ENCODE measurements around the gene ZNF682.
"Not testable (repeated sequence)": the region's sequence is repeated elsewhere in the genome, so short reads cannot be mapped to it uniquely, and the experiment has no call there.

The ZNF682 gene

DNA sequence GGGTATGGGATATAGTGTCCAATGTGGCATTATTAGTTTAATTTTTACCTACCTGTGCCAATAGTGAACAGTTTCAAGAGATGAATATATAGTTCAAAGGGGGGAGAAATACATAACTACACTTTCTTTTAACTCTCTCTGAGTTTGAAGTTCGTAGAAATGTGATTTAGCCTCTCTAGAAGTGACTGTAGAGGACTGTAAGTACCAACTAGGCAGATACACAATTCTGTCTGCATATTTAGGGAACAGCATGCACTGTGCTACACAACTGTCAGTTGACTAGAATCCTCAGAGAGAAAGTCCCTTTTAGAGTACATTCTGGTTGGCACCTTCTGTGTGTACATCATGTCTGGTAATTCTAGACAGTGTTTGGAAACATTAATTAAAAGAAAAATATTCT, 21.0 kb upstream of the ZNF682 start:
- TF ChIP-seq, protein P1, sequence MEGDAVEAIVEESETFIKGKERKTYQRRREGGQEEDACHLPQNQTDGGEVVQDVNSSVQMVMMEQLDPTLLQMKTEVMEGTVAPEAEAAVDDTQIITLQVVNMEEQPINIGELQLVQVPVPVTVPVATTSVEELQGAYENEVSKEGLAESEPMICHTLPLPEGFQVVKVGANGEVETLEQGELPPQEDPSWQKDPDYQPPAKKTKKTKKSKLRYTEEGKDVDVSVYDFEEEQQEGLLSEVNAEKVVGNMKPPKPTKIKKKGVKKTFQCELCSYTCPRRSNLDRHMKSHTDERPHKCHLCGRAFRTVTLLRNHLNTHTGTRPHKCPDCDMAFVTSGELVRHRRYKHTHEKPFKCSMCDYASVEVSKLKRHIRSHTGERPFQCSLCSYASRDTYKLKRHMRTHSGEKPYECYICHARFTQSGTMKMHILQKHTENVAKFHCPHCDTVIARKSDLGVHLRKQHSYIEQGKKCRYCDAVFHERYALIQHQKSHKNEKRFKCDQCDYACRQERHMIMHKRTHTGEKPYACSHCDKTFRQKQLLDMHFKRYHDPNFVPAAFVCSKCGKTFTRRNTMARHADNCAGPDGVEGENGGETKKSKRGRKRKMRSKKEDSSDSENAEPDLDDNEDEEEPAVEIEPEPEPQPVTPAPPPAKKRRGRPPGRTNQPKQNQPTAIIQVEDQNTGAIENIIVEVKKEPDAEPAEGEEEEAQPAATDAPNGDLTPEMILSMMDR (IDR thresholded peaks at IDR 0.05) = no peak
- H3K4me3 Mint-ChIP-seq = no peak overlapping the region
- H3K9me3 Mint-ChIP-seq = peaks cover 14% of the 10 kb centered on the region
- H3K27me3 Mint-ChIP-seq (ENCODE audit: low read depth, poor library complexity) = peaks cover 2% of the 10 kb centered on the region
- no peaks in the 10 kb centered on the region for H3K4me1 Mint-ChIP-seq
- no peak overlapping the region for H3K27ac Mint-ChIP-seq
- DNase-seq = no peak
- peaks cover 4% of the 10 kb centered on the region for H3K36me3 Mint-ChIP-seq (ENCODE audit: low read depth)

GRCh38 chr19:20058738-20059137, 19.4 kb upstream of the ZNF682 start:
- H3K9me3 Mint-ChIP-seq; H3K4me1 Mint-ChIP-seq; DNase-seq; H3K27me3 Mint-ChIP-seq (ENCODE audit: low read depth, poor library complexity); H3K27ac Mint-ChIP-seq; H3K36me3 Mint-ChIP-seq (ENCODE audit: low read depth); H3K4me3 Mint-ChIP-seq: not testable (repeated sequence)

DNA sequence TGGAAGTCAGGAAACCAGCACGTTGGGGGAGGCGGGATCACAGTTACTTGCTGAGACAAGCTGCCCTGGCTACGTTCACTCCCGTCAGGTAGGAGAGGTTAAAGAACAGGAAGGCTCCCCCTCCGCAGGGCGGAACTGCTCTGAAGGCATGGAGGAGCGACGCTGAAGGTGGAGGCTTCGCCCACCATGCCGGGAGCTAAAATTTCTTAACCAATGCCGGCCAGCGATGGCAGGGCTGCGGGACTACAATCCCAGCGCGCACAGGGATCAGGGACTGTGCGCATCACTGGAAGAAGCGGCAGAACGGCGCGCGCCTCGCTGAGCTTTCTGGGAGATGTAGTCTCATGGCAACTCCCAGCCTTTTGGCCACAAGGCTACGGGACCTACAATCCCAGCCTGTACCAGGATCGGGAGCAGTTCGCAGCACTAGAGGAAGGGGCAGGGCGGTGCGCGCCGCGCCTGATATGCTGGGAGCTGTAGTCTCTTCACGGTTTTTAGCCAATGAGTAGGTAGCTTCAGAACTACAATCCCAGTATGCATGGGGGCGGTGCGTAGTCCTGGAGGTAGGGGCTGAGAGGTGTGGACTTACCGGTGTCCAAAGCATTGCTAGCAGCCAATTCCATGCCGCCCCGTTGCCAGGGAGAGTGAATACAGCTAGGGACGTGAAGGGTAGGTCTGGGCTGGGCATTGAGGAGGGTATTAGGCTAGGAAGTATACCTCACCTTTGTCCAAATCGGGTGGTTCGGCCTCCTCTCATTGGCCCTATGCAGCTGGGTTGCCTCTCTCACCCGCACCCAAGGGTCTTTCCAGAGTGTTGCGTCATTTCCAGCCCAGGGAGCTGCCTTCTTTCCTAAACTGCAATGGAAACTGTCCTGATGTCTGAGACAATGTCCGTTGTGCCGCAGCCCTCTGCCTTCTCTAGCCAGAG, 12.8 kb upstream of the ZNF682 start:
- peak overlapping the region; percentile 96 for H3K4me3 Mint-ChIP-seq
- peaks cover 3% of the 10 kb centered on the region for H3K27me3 Mint-ChIP-seq (ENCODE audit: low read depth, poor library complexity)
- TF ChIP-seq, protein P1 (IDR thresholded peaks at IDR 0.05) = no peak
- peaks cover 31% of the 10 kb centered on the region for H3K9me3 Mint-ChIP-seq
- peak; percentile 89 for DNase-seq
- H3K36me3 Mint-ChIP-seq (ENCODE audit: low read depth) = no peaks in the 10 kb centered on the region
- H3K4me1 Mint-ChIP-seq = peaks cover 13% of the 10 kb centered on the region
- peak overlapping the region; percentile 97 for H3K27ac Mint-ChIP-seq

- H3K9me3 Mint-ChIP-seq = peaks cover 34% of the 10 kb centered on the region
- not testable (repeated sequence) for H3K4me3 Mint-ChIP-seq; DNase-seq; H3K4me1 Mint-ChIP-seq; H3K36me3 Mint-ChIP-seq (ENCODE audit: low read depth); H3K27me3 Mint-ChIP-seq (ENCODE audit: low read depth, poor library complexity); H3K27ac Mint-ChIP-seq
These were observed 6.4 kb upstream of the ZNF682 start for GRCh38 chr19:20045742-20046141.

GRCh38 chr19:20044663-20045062, 5.4 kb upstream of the ZNF682 start:
- peaks cover 5% of the 10 kb centered on the region for H3K36me3 Mint-ChIP-seq (ENCODE audit: low read depth)
- no peak overlapping the region for H3K27ac Mint-ChIP-seq
- H3K4me1 Mint-ChIP-seq = no peaks in the 10 kb centered on the region
- H3K27me3 Mint-ChIP-seq (ENCODE audit: low read depth, poor library complexity) = peaks cover 5% of the 10 kb centered on the region
- no peak for DNase-seq
- no peak overlapping the region for H3K4me3 Mint-ChIP-seq
- peaks cover 34% of the 10 kb centered on the region for H3K9me3 Mint-ChIP-seq
- TF ChIP-seq, protein P1 (IDR thresholded peaks at IDR 0.05) = no peak

DNA sequence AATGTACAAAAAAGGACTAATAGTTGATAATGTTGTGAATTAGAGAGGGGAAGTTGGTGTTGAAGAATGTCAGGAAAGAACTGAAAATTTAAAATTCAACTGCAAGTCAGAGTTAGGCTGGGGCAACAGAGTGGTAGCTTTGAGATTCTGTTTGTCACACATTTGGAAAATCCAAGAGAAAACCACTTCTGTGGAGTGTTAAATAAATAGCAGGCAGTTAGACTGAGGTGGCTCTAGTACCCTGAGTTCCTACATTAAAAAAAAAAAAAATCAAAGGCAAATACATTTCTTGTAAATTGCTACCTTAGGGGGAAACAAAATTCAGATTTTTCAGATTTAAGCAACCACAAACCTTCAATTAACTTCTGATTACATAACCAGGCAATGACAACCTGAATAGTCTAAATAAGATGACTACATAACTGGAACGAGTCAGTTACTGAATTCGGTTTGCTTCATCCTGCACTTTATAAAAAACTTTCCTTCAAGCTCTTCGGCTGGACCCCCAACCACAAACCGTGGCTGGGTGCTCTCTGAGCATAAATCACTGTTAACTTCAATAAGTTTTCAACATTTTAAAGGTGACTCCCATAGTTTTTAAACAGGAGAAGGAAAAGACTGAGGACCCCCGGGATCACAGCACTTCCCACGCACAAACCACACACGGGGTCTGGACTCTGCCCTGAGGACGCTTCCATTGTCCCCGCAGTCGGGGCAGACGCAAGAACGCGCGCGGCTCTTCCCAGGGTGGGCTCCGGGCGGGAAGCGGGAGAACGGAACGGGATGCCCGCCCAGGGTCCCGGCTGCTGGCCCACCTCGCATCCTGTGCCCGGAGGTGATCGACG, 725 bp downstream of the ZNF682 start:
- Mint-ChIP-seq H3K4me3 (peak overlapping the region; percentile 94), H3K9me3 (peaks cover 62% of the 10 kb centered on the region), H3K36me3 (ENCODE audit: low read depth) (peaks cover 58% of the 10 kb centered on the region), H3K27ac (peak overlapping the region; percentile 75), H3K27me3 (ENCODE audit: low read depth, poor library complexity) (peaks cover 3% of the 10 kb centered on the region), H3K4me1 (peaks cover 20% of the 10 kb centered on the region)
- TF ChIP-seq, protein P1 (IDR thresholded peaks at IDR 0.05) = no peak
- DNase-seq = no peak

Measured in nephron progenitor cell (in vitro differentiated cells).